Liver (tissue), 9 donors: ENCODE data around the gene PLXNB2. TPM values are rescaled to one million over a fixed set of nuclear protein-coding genes. Genes with fewer than 3 reads are reported as not detected.

Source experiments
- DNase-seq: peaks from one replicate; pipeline ENCODE4 v3.0.0-alpha.2; 2017; ENCODE audit warnings: low spot score
- H3K27ac ChIP-seq, 2 donors: one replicate each; pipeline ENCODE4 v1.7.0; 2013; ENCODE audit warnings: inconsistent platforms in 2 of 2, low read length in 2 of 2, control low read depth in 1 of 2, low read depth in 1 of 2, mild to moderate bottlenecking in 1 of 2
- H3K27me3 ChIP-seq, 4 donors: one replicate each; pipeline versions ENCODE4 v1.6.1 to v1.7.0; 2013; ENCODE audit warnings: low read length in 3 of 4, inconsistent platforms in 1 of 4, mild to moderate bottlenecking in 1 of 4, moderate library complexity in 1 of 4; ENCODE audit not compliant: control insufficient read depth in 4 of 4, insufficient read depth in 4 of 4
- H3K36me3 ChIP-seq, 4 donors: one replicate each; pipeline versions ENCODE4 v1.6.1 to v1.7.0; 2013; ENCODE audit warnings: low read length in 3 of 4, mild to moderate bottlenecking in 3 of 4, low read depth in 1 of 4, moderate library complexity in 1 of 4; ENCODE audit not compliant: control insufficient read depth in 4 of 4, insufficient read depth in 3 of 4
- H3K4me1 ChIP-seq, 4 donors: one replicate each; pipeline versions ENCODE4 v1.6.1 to v1.7.0; 2013; ENCODE audit warnings: low read length in 3 of 4, mild to moderate bottlenecking in 3 of 4, moderate library complexity in 1 of 4; ENCODE audit not compliant: control insufficient read depth in 4 of 4, insufficient read depth in 4 of 4
- H3K4me3 ChIP-seq, 3 donors: one replicate each; pipeline versions ENCODE4 v1.6.1 to v1.7.0; 2013; ENCODE audit warnings: low read length in 3 of 3, control low read depth in 1 of 3, low read depth in 1 of 3, mild to moderate bottlenecking in 1 of 3
- H3K9ac ChIP-seq, 2 donors: one replicate each; pipeline ENCODE4 v1.7.0; 2013; ENCODE audit warnings: low read length in 2 of 2, mild to moderate bottlenecking in 2 of 2, moderate library complexity in 2 of 2, control low read depth in 1 of 2, low read depth in 1 of 2
- H3K9me3 ChIP-seq, 4 donors: one replicate each; pipeline versions ENCODE4 v1.6.1 to v1.7.0; 2013; ENCODE audit warnings: low read length in 3 of 4; ENCODE audit not compliant: control insufficient read depth in 4 of 4
- FOXA1 ChIP-seq: IDR thresholded peaks from 2 replicates; pipeline ENCODE4 v1.6.1; 2016; ENCODE audit warnings: antibody characterized with exemption
- NR2F2 ChIP-seq: IDR thresholded peaks from 2 replicates; pipeline ENCODE4 v1.6.1; 2016; ENCODE audit warnings: antibody characterized with exemption
- RAD21 ChIP-seq, 2 donors: IDR thresholded peaks; 2 replicates each; pipeline ENCODE4 v1.6.1; 2016; ENCODE audit warnings: antibody characterized with exemption in 2 of 2, mild to moderate bottlenecking in 2 of 2
- TAF1 ChIP-seq: conservative IDR thresholded peaks from 2 replicates; pipeline ENCODE4 v1.6.1; 2016; ENCODE audit warnings: antibody characterized with exemption, mild to moderate bottlenecking
- WGBS: extraction: QIAGEN DNeasy Blood & Tissue Kit; methylation state at CpG from one replicate; pipeline ENCODE4 v1.1.7; 2013; 5-methylcytosine and 5-hydroxymethylcytosine counted together
- polyA plus RNA-seq, 2 donors: library from polyadenylated mRNA; stranded (reverse) in 1 of 2; unstranded in 1 of 2; fragments of 200-250 nt in 1 of 2; fragments of >200 nt in 1 of 2; fragmentation: Nextera tagmentation in 1 of 2; extraction: Ambion mirVana in 1 of 2; gene quantifications; one replicate each; pipeline versions ENCODE4 v1.2.1 to v1.2.3, GENCODE V29; 2013 to 2015
- total RNA-seq, 2 donors: library from RNA; depleted of rRNA; stranded (reverse); fragments of >200 nt; gene quantifications; one replicate each; pipeline ENCODE4 v1.2.3, GENCODE V29; 2014
- TF ChIP-seq, protein P1 (sequence below): IDR thresholded peaks from 2 replicates; pipeline ENCODE4 v1.6.1; 2016; ENCODE audit warnings: antibody characterized with exemption, mild to moderate bottlenecking
- TF ChIP-seq, protein P2 (sequence below): IDR thresholded peaks from 2 replicates; pipeline ENCODE4 v1.6.1; 2016; ENCODE audit warnings: antibody characterized with exemption
- TF ChIP-seq, protein P3 (sequence below): IDR thresholded peaks from 2 replicates; pipeline ENCODE4 v1.6.1; 2016; ENCODE audit warnings: antibody characterized with exemption
- donor health status: healthy.
- donor health status: healthy.
- donor health status: healthy.
- donor health status: healthy.
- donor health status: healthy.

Gene PLXNB2
- total and polyA plus RNA-seq, 4 donors, result 28.8 to 95.7 (median 73.9) TPM

DNA sequence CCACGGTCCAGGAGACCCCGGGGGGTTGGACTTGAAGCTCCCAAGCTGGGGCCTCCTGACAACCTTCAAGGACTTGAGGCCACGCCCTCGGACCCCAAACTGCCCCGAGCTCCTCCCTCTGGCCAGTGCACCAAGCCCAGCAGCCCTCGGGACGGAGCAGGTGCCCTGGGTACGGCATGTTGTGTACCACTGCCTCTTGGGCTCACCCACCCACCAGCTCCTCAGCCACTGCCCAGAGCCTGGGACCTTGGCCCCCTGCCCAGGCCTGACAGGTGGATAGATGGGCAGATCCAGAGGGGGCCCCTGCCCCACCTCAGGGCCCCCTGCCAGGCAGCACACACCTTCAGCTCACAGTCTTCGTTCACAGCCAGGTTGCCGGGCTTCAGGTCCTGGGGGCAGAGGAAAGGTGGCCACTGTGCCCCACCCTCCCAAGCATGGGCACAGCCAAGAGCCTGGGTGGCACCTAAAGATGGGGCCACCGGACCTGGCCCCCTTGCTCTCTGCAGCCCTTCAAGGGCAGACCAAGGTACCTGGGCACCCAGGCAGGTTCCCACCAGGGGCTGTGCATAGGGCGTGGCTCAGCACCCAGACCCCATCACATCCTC, 51.1 kb downstream of the PLXNB2 start:
- Histone ChIP-seq H3K27ac (no peak overlapping the region), H3K27me3 (no peaks in the 10 kb centered on the region), H3K4me1 (peaks cover 17 to 41% (median 27%) of the 10 kb centered on the region in 4 donors), H3K9ac (no peak overlapping the region), H3K36me3 (peaks cover 0 to 1% (median 0%) of the 10 kb centered on the region in 4 donors), H3K4me3 (no peak overlapping the region), H3K9me3 (no peaks in the 10 kb centered on the region)
- no peak for DNase-seq
- TF ChIP-seq, protein P1, sequence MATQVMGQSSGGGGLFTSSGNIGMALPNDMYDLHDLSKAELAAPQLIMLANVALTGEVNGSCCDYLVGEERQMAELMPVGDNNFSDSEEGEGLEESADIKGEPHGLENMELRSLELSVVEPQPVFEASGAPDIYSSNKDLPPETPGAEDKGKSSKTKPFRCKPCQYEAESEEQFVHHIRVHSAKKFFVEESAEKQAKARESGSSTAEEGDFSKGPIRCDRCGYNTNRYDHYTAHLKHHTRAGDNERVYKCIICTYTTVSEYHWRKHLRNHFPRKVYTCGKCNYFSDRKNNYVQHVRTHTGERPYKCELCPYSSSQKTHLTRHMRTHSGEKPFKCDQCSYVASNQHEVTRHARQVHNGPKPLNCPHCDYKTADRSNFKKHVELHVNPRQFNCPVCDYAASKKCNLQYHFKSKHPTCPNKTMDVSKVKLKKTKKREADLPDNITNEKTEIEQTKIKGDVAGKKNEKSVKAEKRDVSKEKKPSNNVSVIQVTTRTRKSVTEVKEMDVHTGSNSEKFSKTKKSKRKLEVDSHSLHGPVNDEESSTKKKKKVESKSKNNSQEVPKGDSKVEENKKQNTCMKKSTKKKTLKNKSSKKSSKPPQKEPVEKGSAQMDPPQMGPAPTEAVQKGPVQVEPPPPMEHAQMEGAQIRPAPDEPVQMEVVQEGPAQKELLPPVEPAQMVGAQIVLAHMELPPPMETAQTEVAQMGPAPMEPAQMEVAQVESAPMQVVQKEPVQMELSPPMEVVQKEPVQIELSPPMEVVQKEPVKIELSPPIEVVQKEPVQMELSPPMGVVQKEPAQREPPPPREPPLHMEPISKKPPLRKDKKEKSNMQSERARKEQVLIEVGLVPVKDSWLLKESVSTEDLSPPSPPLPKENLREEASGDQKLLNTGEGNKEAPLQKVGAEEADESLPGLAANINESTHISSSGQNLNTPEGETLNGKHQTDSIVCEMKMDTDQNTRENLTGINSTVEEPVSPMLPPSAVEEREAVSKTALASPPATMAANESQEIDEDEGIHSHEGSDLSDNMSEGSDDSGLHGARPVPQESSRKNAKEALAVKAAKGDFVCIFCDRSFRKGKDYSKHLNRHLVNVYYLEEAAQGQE, result no peak
- no peak for TF ChIP-seq NR2F2
- TF ChIP-seq, protein P2, sequence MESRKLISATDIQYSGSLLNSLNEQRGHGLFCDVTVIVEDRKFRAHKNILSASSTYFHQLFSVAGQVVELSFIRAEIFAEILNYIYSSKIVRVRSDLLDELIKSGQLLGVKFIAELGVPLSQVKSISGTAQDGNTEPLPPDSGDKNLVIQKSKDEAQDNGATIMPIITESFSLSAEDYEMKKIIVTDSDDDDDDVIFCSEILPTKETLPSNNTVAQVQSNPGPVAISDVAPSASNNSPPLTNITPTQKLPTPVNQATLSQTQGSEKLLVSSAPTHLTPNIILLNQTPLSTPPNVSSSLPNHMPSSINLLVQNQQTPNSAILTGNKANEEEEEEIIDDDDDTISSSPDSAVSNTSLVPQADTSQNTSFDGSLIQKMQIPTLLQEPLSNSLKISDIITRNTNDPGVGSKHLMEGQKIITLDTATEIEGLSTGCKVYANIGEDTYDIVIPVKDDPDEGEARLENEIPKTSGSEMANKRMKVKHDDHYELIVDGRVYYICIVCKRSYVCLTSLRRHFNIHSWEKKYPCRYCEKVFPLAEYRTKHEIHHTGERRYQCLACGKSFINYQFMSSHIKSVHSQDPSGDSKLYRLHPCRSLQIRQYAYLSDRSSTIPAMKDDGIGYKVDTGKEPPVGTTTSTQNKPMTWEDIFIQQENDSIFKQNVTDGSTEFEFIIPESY, result no peak
- 88% methylated on average over 12 of the region's 12 CpGs for WGBS

DNA sequence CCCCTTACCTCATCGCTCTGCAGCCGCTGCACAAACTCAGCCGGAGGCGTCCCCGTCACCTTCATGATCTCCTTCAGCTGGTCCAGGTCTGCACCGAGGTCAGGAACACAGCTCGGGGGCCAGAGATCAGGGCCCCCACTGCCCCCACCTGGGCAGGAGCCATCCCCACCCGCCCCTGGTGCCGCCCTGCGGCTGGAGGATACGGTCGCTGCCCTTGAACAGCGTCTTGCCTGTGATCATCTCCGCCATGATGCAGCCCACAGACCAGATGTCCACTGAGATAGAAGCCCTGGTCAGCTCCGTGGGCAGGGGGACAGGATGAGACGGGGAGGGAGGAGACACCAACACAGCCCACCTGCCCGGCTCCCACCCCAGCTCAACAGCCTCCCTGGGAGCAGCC, 51.8 kb downstream of the PLXNB2 start:
- Histone ChIP-seq H3K27me3 (no peaks in the 10 kb centered on the region), H3K4me1 (peaks cover 14 to 43% (median 25%) of the 10 kb centered on the region in 4 donors), H3K9me3 (no peaks in the 10 kb centered on the region), H3K27ac (no peak overlapping the region), H3K9ac (no peak overlapping the region), H3K4me3 (no peak overlapping the region), H3K36me3 (peaks cover 0 to 1% (median 0%) of the 10 kb centered on the region in 4 donors)
- DNase-seq, result no peak
- TF ChIP-seq, protein P1, result no peak
- TF ChIP-seq, protein P3, sequence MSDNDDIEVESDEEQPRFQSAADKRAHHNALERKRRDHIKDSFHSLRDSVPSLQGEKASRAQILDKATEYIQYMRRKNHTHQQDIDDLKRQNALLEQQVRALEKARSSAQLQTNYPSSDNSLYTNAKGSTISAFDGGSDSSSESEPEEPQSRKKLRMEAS, result no peak
- no peak for TF ChIP-seq TAF1
- TF ChIP-seq FOXA1, result no peak
- no peak for TF ChIP-seq RAD21 (IDR thresholded peaks at IDR 0.05)
- 95% methylated on average over 17 of the region's 17 CpGs for WGBS
